ENCODE results near the gene PWP1.

The PWP1 gene

DNA sequence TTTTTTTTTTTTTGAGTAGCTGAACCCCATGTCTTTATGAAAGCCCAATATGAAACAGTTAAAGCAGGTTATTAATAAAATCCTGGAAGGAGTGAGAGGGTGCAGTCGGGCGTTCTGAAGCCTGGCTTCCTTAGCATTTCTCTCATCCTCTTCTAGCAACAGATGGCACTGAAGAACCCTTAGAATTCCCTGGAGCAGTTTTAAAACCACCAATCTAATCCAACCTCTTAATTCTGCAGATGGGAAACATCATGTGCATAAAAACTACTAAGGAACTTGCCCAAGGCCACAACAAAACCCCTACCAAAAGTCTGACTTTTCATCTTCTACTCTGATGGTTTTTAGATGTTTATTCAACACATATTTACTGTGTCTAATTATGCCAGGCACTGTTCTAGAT lies 50.2 kb downstream of the PWP1 start:
- DNase-seq (ENCODE audit: low read depth in 2 of 2) = no peak

DNA sequence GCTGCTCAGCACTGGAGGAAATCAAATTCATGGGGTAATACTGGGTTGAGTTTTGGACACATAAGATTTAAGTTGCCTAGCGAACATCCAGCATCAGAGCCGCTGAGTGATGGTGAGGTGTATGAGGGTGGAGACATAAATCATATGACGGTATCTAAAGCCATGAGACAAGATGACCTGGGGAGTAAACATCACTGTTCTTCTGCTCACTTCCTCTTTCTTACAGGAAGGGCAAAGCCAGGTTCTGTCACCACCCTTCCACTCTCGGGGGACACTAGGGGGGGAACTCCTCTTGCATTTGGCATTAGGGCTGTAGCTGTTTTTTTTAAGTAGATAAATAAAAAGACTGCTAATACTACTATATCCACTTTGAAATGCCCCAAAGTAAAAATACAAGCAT lies 51.3 kb downstream of the PWP1 start:
- DNase-seq (ENCODE audit: low read depth in 2 of 2) = no peak

DNA sequence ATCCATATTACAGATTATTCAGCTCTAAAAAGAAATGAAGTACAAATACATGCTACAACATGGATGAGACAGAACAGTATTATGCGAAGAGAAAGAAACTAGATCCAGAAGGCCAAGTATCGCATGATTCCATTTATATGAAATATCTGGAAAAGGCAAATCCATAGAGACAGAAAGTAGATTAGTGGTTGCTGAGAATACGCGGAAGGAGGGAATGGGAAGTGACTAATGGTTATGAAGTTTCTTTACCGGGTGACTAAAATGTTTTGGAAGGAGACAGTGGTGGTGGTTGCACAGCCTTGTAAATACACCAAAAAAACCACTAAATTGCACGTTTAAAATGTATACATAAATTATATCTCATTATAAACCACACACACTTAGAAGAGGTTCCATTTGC lies 62.9 kb downstream of the PWP1 start:
- DNase-seq (ENCODE audit: low read depth in 2 of 2) = no peak

DNA sequence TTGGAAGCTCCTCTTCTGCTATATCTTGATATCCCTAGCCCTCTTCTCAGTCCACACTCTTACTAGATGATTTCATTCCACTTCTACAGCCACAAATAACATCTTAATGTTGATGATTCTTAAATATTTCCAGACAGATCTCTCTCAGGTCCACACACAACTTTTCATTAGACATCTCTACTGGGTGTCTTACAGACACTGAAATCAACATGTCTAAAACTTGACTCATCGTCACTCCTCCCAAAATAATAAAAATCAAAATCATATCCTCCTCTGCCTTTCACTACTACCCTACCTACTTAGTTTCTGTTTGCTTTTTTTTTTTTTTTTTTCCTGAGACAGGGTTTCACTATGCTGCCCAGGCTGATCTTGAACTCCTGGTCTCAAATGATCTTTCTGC lies 63.5 kb downstream of the PWP1 start:
- DNase-seq (ENCODE audit: low read depth in 2 of 2) = no peak

DNA sequence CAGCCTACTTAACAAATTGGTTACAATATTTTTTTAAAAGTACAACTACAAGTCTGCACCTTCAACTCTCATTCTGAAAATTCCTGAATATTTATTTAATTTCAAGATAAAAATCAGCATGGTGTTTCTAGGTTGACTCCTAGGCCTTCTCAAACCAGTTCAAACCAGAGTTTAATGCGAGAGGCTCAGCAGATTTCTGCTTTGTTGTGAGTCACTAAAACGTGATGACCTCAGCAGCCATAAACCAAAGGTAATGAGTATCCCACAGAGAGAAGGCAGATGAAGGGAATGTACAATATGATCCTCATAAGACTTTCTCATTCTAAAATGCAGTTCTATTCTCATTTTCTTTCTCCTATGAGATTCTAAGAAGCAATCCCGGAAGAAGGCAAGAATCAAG lies 73.8 kb downstream of the PWP1 start:
- DNase-seq (ENCODE audit: low read depth in 2 of 2) = no peak

DNA sequence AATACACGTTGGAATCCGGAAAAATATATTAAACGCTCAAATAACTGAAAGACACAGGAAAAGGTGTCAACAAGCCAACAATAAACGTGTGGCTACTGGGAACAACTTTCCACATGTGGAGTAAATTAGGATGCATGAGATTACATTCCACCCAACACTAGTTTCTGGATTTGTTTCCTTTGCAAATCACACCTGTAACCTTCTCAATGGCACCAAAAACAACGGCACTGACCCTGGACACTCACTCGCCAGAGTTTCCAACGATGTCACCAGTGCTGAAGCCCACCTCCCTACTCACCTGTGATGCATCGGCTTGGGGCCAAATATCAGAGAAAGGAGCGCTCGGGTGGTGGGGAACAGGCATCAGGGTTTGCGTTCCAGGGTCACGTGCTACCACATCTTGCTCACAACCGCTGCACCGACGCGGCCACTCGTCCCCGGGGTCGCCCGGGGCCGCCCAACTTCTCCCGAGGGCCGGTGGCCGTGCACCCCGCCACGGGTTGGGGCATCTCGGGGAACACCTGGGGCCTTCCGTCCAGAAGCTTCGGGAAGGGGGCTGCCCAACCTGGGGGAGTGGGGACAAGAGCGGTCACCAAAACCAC lies 74.7 kb downstream of the PWP1 start:
- DNase-seq (ENCODE audit: low read depth in 2 of 2) = peak; percentile 15 to 19

DNA sequence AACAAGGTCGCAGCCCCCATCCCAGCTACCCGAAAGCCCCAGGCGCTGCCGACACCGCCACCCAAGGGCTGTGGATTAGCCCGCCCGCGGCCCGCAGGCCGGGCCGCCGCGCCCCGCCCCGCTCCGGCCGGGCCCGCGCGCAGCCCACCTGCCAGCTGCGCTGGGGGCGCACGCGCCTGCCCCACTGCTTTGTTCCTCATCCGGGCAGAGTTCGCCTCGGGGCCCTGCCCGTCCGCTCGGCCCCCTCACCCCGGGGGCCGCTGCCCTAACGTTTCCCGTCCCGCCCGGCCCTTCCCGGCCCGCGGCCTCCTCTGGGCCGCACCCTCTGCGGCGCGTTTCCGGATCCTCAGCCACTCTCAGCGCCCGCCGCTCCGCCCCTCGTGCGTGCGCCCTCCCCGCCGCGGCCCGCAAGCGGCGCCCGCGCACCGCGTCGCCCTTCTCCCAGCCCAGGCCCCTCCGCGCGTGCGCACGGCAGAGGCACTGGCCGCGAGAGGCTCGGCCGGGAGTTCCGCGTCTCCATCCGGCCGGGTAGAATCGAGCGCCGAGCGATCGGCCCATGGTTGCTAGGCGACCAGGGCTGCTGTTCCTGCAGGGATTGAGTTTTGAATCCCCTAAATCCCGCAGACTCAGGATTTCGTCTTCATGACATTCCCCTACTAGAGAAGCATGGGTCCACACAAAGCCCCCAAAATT lies 75.4 kb downstream of the PWP1 start, which contains the start of gene PRDM4:
Gene PRDM4 (minus strand): TSS at position 329 of the 693 bp plus-strand sequence. CDS start 622 bp downstream, outside the sequence.
- DNase-seq (ENCODE audit: low read depth in 2 of 2) = peak; percentile 76 to 80

DNA sequence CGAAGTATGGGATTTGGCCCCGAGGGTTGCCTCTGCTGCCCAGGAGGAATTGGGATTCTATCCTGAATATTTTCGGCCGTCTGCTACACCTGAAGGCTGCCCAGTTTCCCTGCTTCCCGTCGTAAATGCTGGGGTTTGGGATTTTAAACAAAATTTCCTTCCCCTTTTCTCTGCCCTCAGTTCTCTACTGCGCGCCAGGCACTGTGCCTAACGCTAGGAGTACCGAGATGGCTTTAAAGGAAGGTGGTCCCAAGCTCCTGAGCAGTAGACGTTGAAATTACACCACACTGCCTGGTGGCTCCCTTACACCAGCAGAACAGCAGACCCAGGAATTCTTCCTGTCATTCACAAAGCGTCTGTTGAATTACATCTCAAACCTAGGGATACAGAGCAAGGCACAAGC lies 75.9 kb downstream of the PWP1 start:
- no peak for DNase-seq (ENCODE audit: low read depth in 2 of 2)
